ENCODE data around the gene MAP4K5.

- TF ChIP-seq POLR2AphosphoS5 (IDR thresholded peaks at IDR 0.05) (no peak), POLR2A (IDR thresholded peaks at IDR 0.05) (no peak), EP300 (IDR thresholded peaks at IDR 0.05; ENCODE audit: low read depth) (no peak)
- TF ChIP-seq, protein P1, sequence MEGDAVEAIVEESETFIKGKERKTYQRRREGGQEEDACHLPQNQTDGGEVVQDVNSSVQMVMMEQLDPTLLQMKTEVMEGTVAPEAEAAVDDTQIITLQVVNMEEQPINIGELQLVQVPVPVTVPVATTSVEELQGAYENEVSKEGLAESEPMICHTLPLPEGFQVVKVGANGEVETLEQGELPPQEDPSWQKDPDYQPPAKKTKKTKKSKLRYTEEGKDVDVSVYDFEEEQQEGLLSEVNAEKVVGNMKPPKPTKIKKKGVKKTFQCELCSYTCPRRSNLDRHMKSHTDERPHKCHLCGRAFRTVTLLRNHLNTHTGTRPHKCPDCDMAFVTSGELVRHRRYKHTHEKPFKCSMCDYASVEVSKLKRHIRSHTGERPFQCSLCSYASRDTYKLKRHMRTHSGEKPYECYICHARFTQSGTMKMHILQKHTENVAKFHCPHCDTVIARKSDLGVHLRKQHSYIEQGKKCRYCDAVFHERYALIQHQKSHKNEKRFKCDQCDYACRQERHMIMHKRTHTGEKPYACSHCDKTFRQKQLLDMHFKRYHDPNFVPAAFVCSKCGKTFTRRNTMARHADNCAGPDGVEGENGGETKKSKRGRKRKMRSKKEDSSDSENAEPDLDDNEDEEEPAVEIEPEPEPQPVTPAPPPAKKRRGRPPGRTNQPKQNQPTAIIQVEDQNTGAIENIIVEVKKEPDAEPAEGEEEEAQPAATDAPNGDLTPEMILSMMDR (IDR thresholded peaks at IDR 0.05): no peak
Observed at GRCh38 chr14:50520947-50521815, 11.2 kb downstream of the MAP4K5 start.

All from transverse colon (tissue), 4 donors.